Measurements from ENCODE around the gene HSPA4. TPM values are rescaled to one million over a fixed set of nuclear protein-coding genes. Genes with fewer than 3 reads are reported as not detected.

HSPA4 gene
- 157 and 161 TPM in 2 replicates for total RNA-seq
- polyA plus RNA-seq: 7.1 and 11.2 TPM in 2 replicates
- polyA plus RNA-seq (2011; cell fraction: cytosol; rRNA removed): 28.0 and 31.1 TPM in 2 replicates
- 26.9 and 40.3 TPM in 2 replicates for polyA plus RNA-seq (2011; cell fraction: nucleus; rRNA removed)
- polyA plus RNA-seq (2012): 88.6 and 155 TPM in 2 replicates
- 26.7 and 30.9 TPM in 2 replicates for polyA minus RNA-seq
- 58.8 TPM for polyA minus RNA-seq (2011; cell fraction: cytosol; rRNA and poly(A)+ RNA removed)
- 16.5 and 23.7 TPM in 2 replicates for polyA minus RNA-seq (2011; cell fraction: nucleus; rRNA and poly(A)+ RNA removed)
- Bru-seq, nascent RNA: percentile 90 among the genes with signal in this experiment
- BruChase-seq, experiment 1, labeled RNA remaining after a 6-hour chase: percentile 95 among the genes with signal in this experiment
- percentile 89 among the genes with signal in this experiment for BruChase-seq, experiment 2, labeled RNA remaining after a 2-hour chase
- long read RNA-seq, full-length matches to known transcripts: 173 of 223 reads
- long read RNA-seq, partial matches to known transcripts: 31 of 223 reads
- long read RNA-seq, other reads (novel, unspliced or antisense): 19 of 223 reads

GRCh38 chr5:133051542-133052316 lies at the start of gene HSPA4:
HSPA4 (plus strand) TSS chr5:133052013; CDS start chr5:133052251, 238 bp downstream.
- Histone ChIP-seq H3K9me3 (replicated peaks; ENCODE audit: control insufficient read depth, insufficient read depth, low read length) (no peaks in the 10 kb centered on the region), H3K27ac (ENCODE audit: insufficient read depth, low read depth, low read length) (peak within 1 kb of the TSS; percentile 86), H3K9ac (replicated peaks; ENCODE audit: extremely low read depth, insufficient read depth, low read length) (peak within 1 kb of the TSS; percentile 96), H4K20me1 (replicated peaks; ENCODE audit: control insufficient read depth, extremely low read depth, insufficient read depth, low read length) (peaks cover 4% of the 10 kb centered on the region), H3K27me3 (ENCODE audit: control insufficient read depth in 2 of 2, insufficient read depth in 2 of 2, low read length in 2 of 2) (no peaks in the 10 kb centered on the region), H3K4me2 (ENCODE audit: insufficient read depth, low read length) (peak within 1 kb of the TSS; percentile 93), H3K79me2 (ENCODE audit: control insufficient read depth, insufficient read depth, low read length) (peaks cover 48% of the 10 kb centered on the region), H2AFZ (ENCODE audit: low read depth, low read length) (peak within 1 kb of the TSS; percentile 22), H3K4me3 (replicated peaks in 1 of 3; ENCODE audit: insufficient read depth in 1 of 3, low read depth in 1 of 3, low read length in 3 of 3) (peak within 1 kb of the TSS; percentile 61 to 90 (median 61)), H3K4me1 (ENCODE audit: control insufficient read depth, extremely low read depth, insufficient read depth, low read length) (peaks cover 37% of the 10 kb centered on the region), H3K36me3 (ENCODE audit: control insufficient read depth in 2 of 2, extremely low read depth in 1 of 2, insufficient read depth in 2 of 2, low read length in 2 of 2) (no peaks in the 10 kb centered on the region), H3K9me1 (replicated peaks; ENCODE audit: control insufficient read depth, extremely low read depth, insufficient read depth, low read length) (no peaks in the 10 kb centered on the region)
- FAIRE-seq: peak; percentile 88
- no peak for TF ChIP-seq GATA2 (IDR thresholded peaks at IDR 0.05; ENCODE audit: insufficient read depth, insufficient read length, low read depth, low read length)
- TF ChIP-seq EZH2 (IDR thresholded peaks at IDR 0.05; ENCODE audit: borderline replicate concordance, low read depth, low read length, severe bottlenecking): no peak
- TF ChIP-seq FOS (IDR thresholded peaks at IDR 0.05; ENCODE audit: borderline replicate concordance, insufficient read depth, low read length): no peak
- peak; percentile 79 for TF ChIP-seq POLR2AphosphoS5 (IDR thresholded peaks at IDR 0.05; ENCODE audit: insufficient read depth, low read depth, low read length)
- no peak for TF ChIP-seq MAX (IDR thresholded peaks at IDR 0.05; ENCODE audit: insufficient read depth, insufficient read length)
- no peak for TF ChIP-seq CTCF (IDR thresholded peaks at IDR 0.05; ENCODE audit: extremely low read depth in 1 of 2, insufficient read depth in 1 of 2, low read depth in 1 of 2, low read length in 2 of 2)
- TF ChIP-seq MYC (IDR thresholded peaks at IDR 0.05; ENCODE audit: low read depth, low read length): no peak
- peak; percentile 98 for TF ChIP-seq POLR2A (IDR thresholded peaks at IDR 0.05; ENCODE audit: low read depth, low read length)
- TF ChIP-seq JUN (IDR thresholded peaks at IDR 0.05; ENCODE audit: borderline replicate concordance, insufficient read depth, insufficient read length, low read depth): no peak
- ChIA-PET CTCF (interaction anchor here (0.6 to 1.0 kb wide), 2 partner anchors 18 to 928 kb away, joined by 3 to 4 read pairs; no protein-coding TSS in a partner anchor), POLR2A (interaction anchor here (0.6 to 1.4 kb wide), 7 partner anchors 25 to 1063 kb away, joined by 3 to 9 read pairs (median 3); partner anchors contain the start of genes AFF4, TCF7, VDAC1 and ZCCHC10)
- DNase-seq (ENCODE audit: low read depth, low spot score): peak; percentile 99
- intact Hi-C loops (cut with micrococcal nuclease) (loop anchor here (1.0 to 10.0 kb wide), 7 partner anchors 9 to 667 kb away; partner anchors contain the start of genes AFF4, SHROOM1 and ZCCHC10), dilution Hi-C loops (cut with MboI; ENCODE audit: extremely low pct_ligation_motif_present, low sequenced_read_pairs) (no loop called here)
- BruUV-seq (replicated peaks): no TSS peak
